ENCODE measurements around the gene POLR3A. TPM values are rescaled to one million over a fixed set of nuclear protein-coding genes. Genes with fewer than 3 reads are reported as not detected.

Gene POLR3A
- total and polyA plus RNA-seq, 2 experiments from 2014 or later, result 8.0 to 9.8 TPM

DNA sequence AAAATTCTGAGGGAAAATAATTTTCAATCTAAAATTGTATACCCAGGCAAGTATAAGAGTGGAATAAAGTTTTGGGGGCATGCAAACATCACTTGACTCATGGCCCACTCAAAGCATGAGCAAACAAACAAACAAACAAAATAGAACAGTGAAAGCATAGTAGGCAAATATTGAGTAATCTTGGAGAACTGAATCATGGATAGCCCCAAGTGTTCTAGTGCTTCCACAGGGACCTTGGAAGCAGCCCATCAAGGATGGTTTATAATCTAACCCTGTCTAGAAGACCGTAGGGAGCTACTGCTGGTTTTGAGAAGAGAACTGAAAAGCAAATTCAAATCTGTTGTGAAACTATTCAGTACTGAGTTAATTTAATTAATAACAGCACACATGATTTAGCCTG lies 22.1 kb downstream of the POLR3A start:
- WGBS (ENCODE audit: low lambda C conversion rate, missing lambda C conversion rate), result 100% methylated on average over 1 of the region's 1 CpG
- DNase-seq (ENCODE audit: low spot score), result no peak
- Histone ChIP-seq H3K27ac (no peak overlapping the region), H3K9me2 (replicated peaks; ENCODE audit: insufficient read depth) (no peaks in the 10 kb centered on the region), H3K4me3 (no peak overlapping the region), H3K79me2 (no peaks in the 10 kb centered on the region), H3K36me3 (replicated peaks; ENCODE audit: insufficient read depth, low read depth) (no peaks in the 10 kb centered on the region), H3K4me1 (ENCODE audit: insufficient read depth) (no peaks in the 10 kb centered on the region), H2AFZ (no peak overlapping the region), H4K20me1 (ENCODE audit: insufficient read depth, poor library complexity, severe bottlenecking) (no peaks in the 10 kb centered on the region), H3K9me3 (ENCODE audit: low read depth) (no peaks in the 10 kb centered on the region), H3K27me3 (no peaks in the 10 kb centered on the region), H3K4me2 (no peak overlapping the region)
- TF ChIP-seq, protein P1, sequence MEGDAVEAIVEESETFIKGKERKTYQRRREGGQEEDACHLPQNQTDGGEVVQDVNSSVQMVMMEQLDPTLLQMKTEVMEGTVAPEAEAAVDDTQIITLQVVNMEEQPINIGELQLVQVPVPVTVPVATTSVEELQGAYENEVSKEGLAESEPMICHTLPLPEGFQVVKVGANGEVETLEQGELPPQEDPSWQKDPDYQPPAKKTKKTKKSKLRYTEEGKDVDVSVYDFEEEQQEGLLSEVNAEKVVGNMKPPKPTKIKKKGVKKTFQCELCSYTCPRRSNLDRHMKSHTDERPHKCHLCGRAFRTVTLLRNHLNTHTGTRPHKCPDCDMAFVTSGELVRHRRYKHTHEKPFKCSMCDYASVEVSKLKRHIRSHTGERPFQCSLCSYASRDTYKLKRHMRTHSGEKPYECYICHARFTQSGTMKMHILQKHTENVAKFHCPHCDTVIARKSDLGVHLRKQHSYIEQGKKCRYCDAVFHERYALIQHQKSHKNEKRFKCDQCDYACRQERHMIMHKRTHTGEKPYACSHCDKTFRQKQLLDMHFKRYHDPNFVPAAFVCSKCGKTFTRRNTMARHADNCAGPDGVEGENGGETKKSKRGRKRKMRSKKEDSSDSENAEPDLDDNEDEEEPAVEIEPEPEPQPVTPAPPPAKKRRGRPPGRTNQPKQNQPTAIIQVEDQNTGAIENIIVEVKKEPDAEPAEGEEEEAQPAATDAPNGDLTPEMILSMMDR (IDR thresholded peaks at IDR 0.05; ENCODE audit: poor library complexity), result no peak
- TF ChIP-seq EZH2phosphoT487 (IDR thresholded peaks at IDR 0.05; ENCODE audit: low read depth, severe bottlenecking, unreplicated experiment) (no peak), EZH2 (IDR thresholded peaks at IDR 0.05; ENCODE audit: borderline replicate concordance) (no peak)

DNA sequence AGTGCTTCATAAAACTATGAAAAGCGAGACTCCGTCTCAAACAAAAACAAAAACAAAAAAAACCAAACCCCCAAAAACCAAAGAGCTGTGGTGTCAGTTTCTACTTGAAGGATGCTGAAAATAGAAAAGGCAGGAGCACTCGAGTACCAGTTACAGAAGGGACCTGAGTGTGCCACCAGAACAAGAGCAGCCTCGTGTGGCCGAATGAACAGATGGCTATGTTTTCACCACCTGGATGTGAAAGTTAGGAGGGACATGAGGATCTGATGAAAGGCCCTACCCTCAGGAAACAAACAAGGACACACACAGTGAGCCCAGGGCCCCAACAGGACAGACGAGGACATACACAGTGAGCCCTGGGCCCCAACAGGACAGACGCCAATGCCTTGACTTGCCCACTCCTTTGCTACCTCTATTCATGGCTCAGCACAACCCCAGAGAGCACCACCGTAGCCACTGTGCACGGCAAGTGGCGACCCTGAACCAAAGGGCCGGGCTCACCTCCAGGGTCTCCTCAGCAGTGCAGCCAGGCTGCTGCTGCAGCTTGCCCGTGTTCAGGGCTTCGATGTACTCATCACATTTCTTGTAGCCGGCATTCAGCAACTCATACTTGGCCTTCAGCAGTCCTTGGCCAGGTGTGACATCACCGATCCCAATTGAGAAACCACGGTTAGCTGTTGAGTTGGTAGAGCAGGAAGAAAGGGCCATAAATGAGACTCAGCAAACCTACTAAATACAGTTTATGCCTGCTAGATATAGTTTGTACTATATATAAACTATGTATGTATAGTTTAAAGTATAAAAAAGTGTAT lies 24.9 kb downstream of the POLR3A start:
- no peak for DNase-seq (ENCODE audit: low spot score)
- Histone ChIP-seq H2AFZ (no peak overlapping the region), H3K27ac (no peak overlapping the region), H3K4me2 (no peak overlapping the region), H3K4me3 (no peak overlapping the region), H3K79me2 (no peaks in the 10 kb centered on the region), H3K36me3 (replicated peaks; ENCODE audit: insufficient read depth, low read depth) (peaks cover 3% of the 10 kb centered on the region), H3K27me3 (no peaks in the 10 kb centered on the region), H3K4me1 (ENCODE audit: insufficient read depth) (no peaks in the 10 kb centered on the region), H4K20me1 (ENCODE audit: insufficient read depth, poor library complexity, severe bottlenecking) (no peaks in the 10 kb centered on the region), H3K9me2 (replicated peaks; ENCODE audit: insufficient read depth) (no peaks in the 10 kb centered on the region), H3K9me3 (ENCODE audit: low read depth) (no peaks in the 10 kb centered on the region)
- TF ChIP-seq, protein P1 (IDR thresholded peaks at IDR 0.05; ENCODE audit: poor library complexity), result no peak
- TF ChIP-seq EZH2phosphoT487 (IDR thresholded peaks at IDR 0.05; ENCODE audit: low read depth, severe bottlenecking, unreplicated experiment) (no peak), EZH2 (IDR thresholded peaks at IDR 0.05; ENCODE audit: borderline replicate concordance) (no peak)
- WGBS (ENCODE audit: low lambda C conversion rate, missing lambda C conversion rate), result 92% methylated on average over 16 of the region's 16 CpGs

DNA sequence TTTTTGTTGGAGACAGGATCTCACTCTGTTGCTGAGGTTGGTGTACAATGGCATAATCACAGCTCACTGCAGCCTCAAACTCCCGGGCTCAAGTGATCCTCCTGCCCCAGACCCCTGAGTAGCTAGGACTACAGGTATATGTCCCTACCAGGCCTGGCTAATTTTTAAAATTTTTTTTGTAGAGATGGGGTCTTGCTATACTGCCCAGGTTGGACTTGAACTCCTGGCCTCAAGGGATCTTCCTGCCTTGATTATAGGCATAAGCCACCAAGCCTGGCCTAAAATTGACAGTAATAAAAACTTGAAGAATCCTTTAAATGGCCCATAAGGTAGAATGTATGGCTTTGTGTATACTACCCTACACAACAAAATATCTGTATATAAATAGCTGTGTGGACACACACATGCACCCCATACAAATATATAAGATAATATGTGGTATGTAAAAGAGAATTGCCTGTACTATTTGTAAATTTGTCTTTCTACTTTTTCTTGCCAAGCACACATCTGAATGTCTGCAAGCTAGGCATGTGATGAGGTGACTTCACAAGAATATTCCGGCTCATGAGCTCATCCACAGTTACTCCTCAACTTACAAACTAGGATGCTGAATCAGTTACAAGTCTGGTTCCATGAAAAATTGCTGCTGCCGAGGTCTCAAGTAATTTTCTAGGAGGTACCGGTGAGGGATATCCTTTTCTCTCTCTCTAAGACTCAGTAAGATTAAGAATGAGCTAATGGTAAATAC lies 26.6 kb downstream of the POLR3A start:
- H3K4me1 ChIP-seq (ENCODE audit: insufficient read depth), result no peaks in the 10 kb centered on the region
- H2AFZ ChIP-seq, result no peak overlapping the region
- H3K27me3 ChIP-seq, result no peaks in the 10 kb centered on the region
- no peaks in the 10 kb centered on the region for H3K9me3 ChIP-seq (ENCODE audit: low read depth)
- WGBS (ENCODE audit: low lambda C conversion rate, missing lambda C conversion rate), result 96% methylated on average over 4 of the region's 4 CpGs
- H3K4me2 ChIP-seq, result no peak overlapping the region
- no peaks in the 10 kb centered on the region for H3K79me2 ChIP-seq
- H4K20me1 ChIP-seq (ENCODE audit: insufficient read depth, poor library complexity, severe bottlenecking), result no peaks in the 10 kb centered on the region
- H3K27ac ChIP-seq, result no peak overlapping the region
- peaks cover 3% of the 10 kb centered on the region for H3K36me3 ChIP-seq (replicated peaks; ENCODE audit: insufficient read depth, low read depth)
- DNase-seq (ENCODE audit: low spot score), result no peak
- H3K9me2 ChIP-seq (replicated peaks; ENCODE audit: insufficient read depth), result no peaks in the 10 kb centered on the region
- no peak overlapping the region for H3K4me3 ChIP-seq
- TF ChIP-seq EZH2 (IDR thresholded peaks at IDR 0.05; ENCODE audit: borderline replicate concordance) (no peak), EZH2phosphoT487 (IDR thresholded peaks at IDR 0.05; ENCODE audit: low read depth, severe bottlenecking, unreplicated experiment) (no peak)
- TF ChIP-seq, protein P1 (IDR thresholded peaks at IDR 0.05; ENCODE audit: poor library complexity), result no peak

Data from hepatocyte (in vitro differentiated cells).